Heart right ventricle (tissue), 16 donors: ENCODE measurements around the gene NCAPG2. TPM values are rescaled to one million over a fixed set of nuclear protein-coding genes. Genes with fewer than 3 reads are reported as not detected.
"Not testable (repeated sequence)": the region's sequence is repeated elsewhere in the genome, so short reads cannot be mapped to it uniquely, and the experiment has no call there.

Experiments
- ATAC-seq, 8 donors: fragments of 200-7000 bp; cut with Tn5 transposase; one replicate each; pipeline ENCODE4 v1.9.1; 2020; ENCODE audit warnings: mild to moderate bottlenecking in 8 of 8, moderate library complexity in 8 of 8, moderate number of reproducible peaks in 1 of 8
- DNase-seq, 2 donors: peaks; one replicate each; pipeline ENCODE4 v3.0.0-alpha.2; 2020
- H3K27ac ChIP-seq, 10 donors: fragments of 200-600 bp; sonication (generic) in 2 of 10; one replicate each; pipeline versions ENCODE4 v1.5.0 to v1.8.0; 2020 to 2022; ENCODE audit warnings: mild to moderate bottlenecking in 3 of 10
- H3K27me3 ChIP-seq, 7 donors: fragments of 200-600 bp; one replicate each; pipeline ENCODE4 v1.8.0; 2021 to 2022; ENCODE audit warnings: mild to moderate bottlenecking in 2 of 7
- H3K36me3 ChIP-seq, 9 donors: fragments of 200-600 bp; sonication (generic) in 1 of 9; one replicate each; pipeline versions ENCODE4 v1.5.0 to v1.8.0; 2020 to 2022; ENCODE audit warnings: mild to moderate bottlenecking in 2 of 9
- H3K4me1 ChIP-seq, 9 donors: fragments of 200-600 bp; sonication (generic) in 1 of 9; one replicate each; pipeline versions ENCODE4 v1.5.0 to v1.8.0; 2020 to 2022; ENCODE audit warnings: mild to moderate bottlenecking in 4 of 9
- H3K4me3 ChIP-seq, 10 donors: fragments of 200-600 bp; sonication (generic) in 2 of 10; one replicate each; pipeline versions ENCODE4 v1.5.0 to v1.8.0; 2020 to 2022; ENCODE audit warnings: mild to moderate bottlenecking in 7 of 10, moderate library complexity in 2 of 10
- H3K9me3 ChIP-seq, 11 donors: fragments of 200-600 bp in 10 of 11; sonication (generic) in 2 of 11; one replicate each; pipeline versions ENCODE4 v1.5.0 to v1.8.0; 2013 to 2022; ENCODE audit warnings: mild to moderate bottlenecking in 2 of 11, control low read depth in 1 of 11, moderate library complexity in 1 of 11
- CTCF ChIP-seq, 9 donors: fragments of 200-600 bp; sonication (generic) in 2 of 9; IDR thresholded peaks; one replicate each; pipeline versions ENCODE4 v1.5.0 to v1.8.0; 2021 to 2022; ENCODE audit warnings: antibody characterized with exemption in 9 of 9, mild to moderate bottlenecking in 5 of 9, moderate library complexity in 1 of 9
- WGBS, 2 donors: extraction: QIAGEN DNeasy Blood & Tissue Kit; methylation state at CpG; one replicate each; pipeline ENCODE4 v1.1.7; 2013; ENCODE audit warnings: inconsistent platforms in 1 of 2; 5-methylcytosine and 5-hydroxymethylcytosine counted together
- intact Hi-C, 10 donors: fragments of 100-400 bp; cut with DNase I; formaldehyde crosslinking; loops; one replicate each; pipeline versions ENCODE4 v1.11.1 to v1.14.2; 2022
- polyA plus RNA-seq, 2 donors: library from polyadenylated mRNA; stranded (reverse); fragments of 200-250 nt; gene quantifications; one replicate each; pipeline ENCODE4 v1.2.3, GENCODE V29; 2013
- total RNA-seq, 10 donors: library from RNA; stranded (reverse); fragmentation: NEBNext Ultra II Directional in 3 of 10; extraction: Animal tissue kit (Norgen Biotek cat#: 25700) in 3 of 10; gene quantifications; one replicate each; pipeline versions ENCODE4 v1.2.1 to v1.2.4, GENCODE V29; 2021 to 2023
- donor health status: Arrhythmogenic right ventricular cardiomyopathy.
- donor health status: ischemic (EF 13 %, LVEDD 7.1; RV severe dilation, severe dysfunction).
- donor health status: healthy with polysubstance abuse.
- donor health status: DM: no; HTN: yes; CAD: no.
- donor health status: DM: no; HTN: no; CAD: no.
- donor health status: ischemic (EF 25% LVEDD 6.9; RV normal size, moderate dysfunction).
- donor health status: ischemic (EF 25% LVEDD 5.7; RV mildly dilated, moderate dysfunction).
- donor health status: healthy.
- donor health status: DM: yes; HTN: yes; CAD: no.
- donor health status: Ischemic cardiomyopathy.
- donor health status: ischemic (EF 35%, LVEDD 5.7; RV mildly dilated, moderate dysfunction).
- donor health status: nonischemic (EF 11% LVEDD 7.7; RV severe dilation, severe dysfunction).
- donor health status: DM: yes; HTN: yes; CAD: no.
- donor health status: PGD.
- donor health status: ischemic (EF 29% LVEDD 5.4; RV normal size, mild dysfunction).
- donor health status: nonischemic (EF 23%, LVEDD 6.1; RV moderate dilation, normal function).

Gene NCAPG2
- total and polyA plus RNA-seq, 12 donors: 1.3 to 8.0 (median 4.6) TPM

GRCh38 chr7:158698657-158699195 lies 5.9 kb downstream of the NCAPG2 start:
- ATAC-seq (no peak), DNase-seq (no peak)
- 83 to 88% methylated on average over 3 of the region's 3 CpGs for WGBS, 2 donors
- intact Hi-C loops: loop anchor here in 4 of 10 donors (5.0 to 10.0 kb wide), 2 partner anchors 166 to 279 kb away; no protein-coding TSS in a partner anchor
- peaks cover 0 to 21% (median 6%) of the 10 kb centered on the region in 9 donors for H3K4me1 ChIP-seq
- H3K27me3 ChIP-seq: no peaks in the 10 kb centered on the region
- H3K27ac ChIP-seq: no peak overlapping the region
- no peak overlapping the region for H3K4me3 ChIP-seq
- TF ChIP-seq CTCF (IDR thresholded peaks at IDR 0.05): no peak
- H3K36me3 ChIP-seq: peaks cover 0 to 9% (median 0%) of the 10 kb centered on the region in 9 donors
- no peaks in the 10 kb centered on the region for H3K9me3 ChIP-seq

- peaks cover 0 to 15% (median 0%) of the 10 kb centered on the region in 9 donors for H3K36me3 ChIP-seq
Observed at GRCh38 chr7:158697597-158697996, 7.0 kb downstream of the NCAPG2 start.

GRCh38 chr7:158695726-158696452 lies 8.7 kb downstream of the NCAPG2 start:
- WGBS, 2 donors: 56% methylated on average over 10 of the region's 10 CpGs
- ATAC-seq: peak; percentile 93 to 99 (median 98)
- H3K36me3 ChIP-seq: peaks cover 0 to 29% (median 0%) of the 10 kb centered on the region in 9 donors
- peak in 1 of 2 donors; percentile 83 for DNase-seq
- H3K27me3 ChIP-seq: no peaks in the 10 kb centered on the region
- peak overlapping the region in 3 of 10 donors; percentile 2 to 28 (median 9) for H3K4me3 ChIP-seq
- H3K4me1 ChIP-seq: peaks cover 0 to 12% (median 6%) of the 10 kb centered on the region in 9 donors
- intact Hi-C loops: loop anchor here in 8 of 10 donors (1.0 to 10.0 kb wide), 5 partner anchors 169 to 283 kb away; no protein-coding TSS in a partner anchor
- peak overlapping the region in 7 of 10 donors; percentile 8 to 60 (median 45) for H3K27ac ChIP-seq
- no peaks in the 10 kb centered on the region for H3K9me3 ChIP-seq
- peak; percentile 31 to 83 (median 77) for TF ChIP-seq CTCF (IDR thresholded peaks at IDR 0.05)

More at GRCh38 chr7:158697597-158697996, 7.0 kb downstream of the NCAPG2 start:
- H3K27me3 ChIP-seq, H3K9me3 ChIP-seq, ATAC-seq, H3K27ac ChIP-seq, DNase-seq, H3K4me3 ChIP-seq: not testable (repeated sequence)
- WGBS, 2 donors: 99 to 100% methylated on average over 2 of the region's 2 CpGs
- H3K4me1 ChIP-seq: peaks cover 0 to 12% (median 6%) of the 10 kb centered on the region in 9 donors
- intact Hi-C loops: loop anchor here in 7 of 10 donors (2.0 to 10.0 kb wide), 4 partner anchors 167 to 281 kb away; no protein-coding TSS in a partner anchor

- Histone ChIP-seq H3K27me3 (no peaks in the 10 kb centered on the region), H3K4me1 (peaks cover 0 to 12% (median 6%) of the 10 kb centered on the region in 9 donors), H3K36me3 (peaks cover 0 to 38% (median 0%) of the 10 kb centered on the region in 9 donors), H3K9me3 (no peaks in the 10 kb centered on the region), H3K27ac (no peak overlapping the region), H3K4me3 (no peak overlapping the region)
- no peak for TF ChIP-seq CTCF (IDR thresholded peaks at IDR 0.05)
- intact Hi-C loops: loop anchor here in 4 of 10 donors (5.0 to 10.0 kb wide), 2 partner anchors 170 to 282 kb away; no protein-coding TSS in a partner anchor
- WGBS, 2 donors: 64 to 65% methylated on average over 3 of the region's 3 CpGs
- DNase-seq: no peak
- no peak for ATAC-seq
Observed at GRCh38 chr7:158695056-158695455, 9.5 kb downstream of the NCAPG2 start.
